ENCODE measurements around the gene CAMK2A.

DNA sequence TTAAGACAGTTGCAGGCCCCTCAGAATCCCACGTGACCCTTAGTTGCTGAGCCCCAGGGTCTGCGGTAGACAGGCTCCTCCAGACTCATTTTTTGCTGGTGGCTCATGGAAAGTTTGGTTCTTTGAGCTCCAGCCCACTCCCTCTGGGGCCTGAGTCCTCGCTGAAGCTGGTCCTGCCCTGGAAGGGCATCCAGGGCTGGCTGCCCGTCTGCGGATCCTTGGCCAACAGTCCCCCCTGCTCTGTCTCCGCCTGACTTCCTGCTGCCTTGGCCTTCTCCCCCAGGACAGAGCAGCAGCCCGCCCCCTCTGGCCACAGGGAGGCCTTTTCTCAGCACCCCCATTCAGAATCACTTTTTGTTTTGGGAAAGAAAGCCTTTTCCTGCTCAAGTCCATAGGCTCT, 75.3 kb downstream of the CAMK2A start:
- TF ChIP-seq POLR2A (IDR thresholded peaks at IDR 0.05) = no peak
- TF ChIP-seq, protein P1, sequence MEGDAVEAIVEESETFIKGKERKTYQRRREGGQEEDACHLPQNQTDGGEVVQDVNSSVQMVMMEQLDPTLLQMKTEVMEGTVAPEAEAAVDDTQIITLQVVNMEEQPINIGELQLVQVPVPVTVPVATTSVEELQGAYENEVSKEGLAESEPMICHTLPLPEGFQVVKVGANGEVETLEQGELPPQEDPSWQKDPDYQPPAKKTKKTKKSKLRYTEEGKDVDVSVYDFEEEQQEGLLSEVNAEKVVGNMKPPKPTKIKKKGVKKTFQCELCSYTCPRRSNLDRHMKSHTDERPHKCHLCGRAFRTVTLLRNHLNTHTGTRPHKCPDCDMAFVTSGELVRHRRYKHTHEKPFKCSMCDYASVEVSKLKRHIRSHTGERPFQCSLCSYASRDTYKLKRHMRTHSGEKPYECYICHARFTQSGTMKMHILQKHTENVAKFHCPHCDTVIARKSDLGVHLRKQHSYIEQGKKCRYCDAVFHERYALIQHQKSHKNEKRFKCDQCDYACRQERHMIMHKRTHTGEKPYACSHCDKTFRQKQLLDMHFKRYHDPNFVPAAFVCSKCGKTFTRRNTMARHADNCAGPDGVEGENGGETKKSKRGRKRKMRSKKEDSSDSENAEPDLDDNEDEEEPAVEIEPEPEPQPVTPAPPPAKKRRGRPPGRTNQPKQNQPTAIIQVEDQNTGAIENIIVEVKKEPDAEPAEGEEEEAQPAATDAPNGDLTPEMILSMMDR (IDR thresholded peaks at IDR 0.05) = no peak

Data from tibial nerve (tissue), 3 donors.